ENCODE data around the gene B9D1.
A peak's percentile ranks its signal among the peaks of the same experiment; 100 is the strongest.

B9D1 gene

DNA sequence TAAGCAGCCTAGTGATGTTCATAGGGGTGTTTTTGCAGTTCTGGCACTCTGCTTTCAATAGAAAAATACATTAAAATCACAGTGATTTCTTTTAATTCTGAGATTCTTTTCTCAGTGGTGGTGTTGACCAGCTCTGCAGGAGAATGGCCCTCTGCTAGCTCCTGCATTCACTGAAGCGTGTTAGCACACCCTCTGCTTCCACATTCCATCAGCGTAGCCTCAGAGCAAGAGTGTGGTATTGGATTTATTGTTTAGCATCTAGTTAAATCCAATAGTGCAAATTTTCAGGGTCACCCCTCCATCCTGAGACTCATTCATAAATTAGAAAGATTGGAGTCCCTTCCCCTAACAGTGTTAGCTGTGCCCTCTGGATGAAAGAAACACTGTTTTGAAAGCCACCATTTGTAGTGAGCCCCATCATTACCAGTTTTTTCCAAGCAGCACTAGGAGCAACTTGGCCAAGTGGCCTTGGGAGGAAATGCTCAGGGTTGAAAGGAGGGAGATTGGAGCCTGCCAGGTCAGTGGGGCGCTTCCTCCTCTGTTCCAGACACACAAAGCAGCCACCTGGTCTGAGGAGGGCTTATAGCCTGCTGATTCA lies 45.7 kb downstream of the B9D1 start:
- no peaks in the 10 kb centered on the region for H3K36me3 Mint-ChIP-seq
- H3K4me1 Mint-ChIP-seq = no peaks in the 10 kb centered on the region
- H3K27ac Mint-ChIP-seq = no peak overlapping the region
- ATAC-seq (no peak), DNase-seq (ENCODE audit: low spot score in 2 of 2) (no peak)
- H3K4me3 Mint-ChIP-seq = no peak overlapping the region
- H3K9me3 Mint-ChIP-seq = no peaks in the 10 kb centered on the region

DNA sequence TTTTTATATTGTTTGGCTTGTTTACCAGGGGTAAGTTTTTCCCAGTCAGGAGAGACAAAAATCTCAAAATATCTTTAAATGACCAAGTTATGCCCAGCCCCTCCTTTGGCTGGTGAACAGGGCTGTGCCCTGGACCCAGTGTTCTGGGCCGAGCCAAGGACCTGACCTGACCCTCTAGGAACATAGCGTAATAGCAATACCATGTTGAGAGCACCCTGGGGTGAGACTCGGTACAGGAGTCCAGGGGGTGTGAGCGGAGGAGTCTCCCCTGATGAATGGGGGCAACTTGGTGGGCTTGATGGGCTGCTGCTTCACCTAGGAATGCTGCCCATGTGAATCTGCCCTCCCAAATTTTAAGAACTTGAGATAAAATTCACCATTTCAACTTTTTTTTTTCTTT lies 47.4 kb downstream of the B9D1 start:
- no peak for DNase-seq (ENCODE audit: low spot score in 2 of 2)
- H3K36me3 Mint-ChIP-seq = no peaks in the 10 kb centered on the region
- H3K4me3 Mint-ChIP-seq = no peak overlapping the region
- H3K27ac Mint-ChIP-seq = no peak overlapping the region
- H3K9me3 Mint-ChIP-seq = no peaks in the 10 kb centered on the region
- no peaks in the 10 kb centered on the region for H3K4me1 Mint-ChIP-seq
- ATAC-seq = no peak

DNA sequence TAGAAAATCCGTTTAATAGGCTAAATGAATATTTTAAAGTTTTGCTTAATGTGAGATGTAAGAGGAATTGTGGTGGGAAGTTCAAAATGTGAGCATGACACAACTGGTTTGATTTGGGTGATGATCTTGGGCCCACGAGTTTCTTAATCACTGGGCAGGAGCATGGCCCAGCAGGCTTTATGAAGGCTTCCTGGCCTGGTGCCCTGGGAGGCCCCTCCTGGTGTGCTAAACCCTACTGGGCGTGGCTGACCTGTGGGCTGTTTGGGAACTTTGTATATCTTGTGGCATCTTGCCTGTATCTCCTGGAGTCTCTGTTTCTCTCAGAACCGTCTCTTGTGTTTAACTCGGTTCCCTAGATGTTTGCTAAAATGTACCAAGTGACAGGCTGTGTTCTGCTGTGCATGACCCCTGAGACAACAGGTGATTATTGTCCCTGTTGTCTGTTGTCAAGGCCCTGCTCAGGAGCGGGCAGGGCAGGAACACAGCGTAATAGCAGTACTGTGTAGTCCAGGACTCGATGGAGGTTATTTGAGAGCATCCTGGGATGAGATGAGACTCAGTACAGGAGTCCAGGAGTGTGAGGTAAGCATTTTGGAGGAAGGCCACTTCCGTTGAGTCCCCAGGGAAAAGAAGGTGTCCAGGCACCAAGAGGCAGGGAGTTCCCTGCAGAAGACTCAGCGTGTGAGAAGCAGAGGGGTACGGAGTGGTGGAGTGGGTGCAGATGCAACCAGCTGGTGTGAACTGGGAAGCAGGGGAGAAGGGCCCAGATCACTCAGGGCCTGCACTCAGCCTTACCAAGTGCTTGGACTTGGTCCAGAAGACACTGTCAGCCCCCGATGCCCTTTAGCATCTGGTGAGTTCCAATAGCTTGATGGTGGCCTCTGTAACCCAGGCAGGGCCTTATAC lies 48.5 kb downstream of the B9D1 start:
- Mint-ChIP-seq H3K4me3 (no peak overlapping the region), H3K36me3 (no peaks in the 10 kb centered on the region), H3K9me3 (no peaks in the 10 kb centered on the region), H3K4me1 (no peaks in the 10 kb centered on the region), H3K27ac (peak overlapping the region; percentile 35)
- no peak for DNase-seq (ENCODE audit: low spot score in 2 of 2)
- no peak for ATAC-seq

DNA sequence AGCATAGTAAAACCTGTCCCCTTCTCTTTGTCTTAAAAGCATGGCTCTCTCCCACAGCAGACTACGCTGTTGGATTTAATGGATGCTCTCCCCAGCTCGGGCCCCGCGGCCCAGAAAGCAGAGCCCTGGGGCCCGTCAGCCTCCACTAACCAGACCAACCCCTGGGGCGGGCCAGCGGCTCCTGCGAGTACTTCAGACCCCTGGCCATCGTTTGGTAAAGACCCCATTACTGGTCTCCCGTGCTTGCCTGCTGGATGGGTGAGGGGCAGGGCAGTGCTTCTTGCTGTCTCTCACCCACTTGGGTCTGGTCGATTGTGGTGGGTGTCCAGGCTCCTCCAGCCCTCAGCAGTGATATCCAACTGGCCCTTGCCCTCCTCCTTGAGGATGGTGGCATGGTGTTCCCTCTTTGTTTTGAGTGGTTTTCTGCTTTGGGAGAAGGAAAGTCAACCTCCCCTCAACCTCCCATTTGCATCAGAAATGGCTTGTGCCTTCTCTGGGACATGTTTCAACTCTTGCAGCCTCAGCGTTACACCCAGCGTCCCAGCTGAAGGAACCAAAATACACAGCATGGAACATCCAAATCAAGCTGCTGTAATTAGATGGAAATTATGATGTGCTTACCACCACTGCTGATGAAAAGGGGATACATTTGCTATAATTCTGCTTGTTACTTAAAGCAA lies 49.3 kb downstream of the B9D1 start:
- no peaks in the 10 kb centered on the region for H3K4me1 Mint-ChIP-seq
- H3K9me3 Mint-ChIP-seq = no peaks in the 10 kb centered on the region
- H3K27ac Mint-ChIP-seq = no peak overlapping the region
- ATAC-seq (no peak), DNase-seq (ENCODE audit: low spot score in 2 of 2) (no peak)
- H3K36me3 Mint-ChIP-seq = no peaks in the 10 kb centered on the region
- H3K4me3 Mint-ChIP-seq = no peak overlapping the region

DNA sequence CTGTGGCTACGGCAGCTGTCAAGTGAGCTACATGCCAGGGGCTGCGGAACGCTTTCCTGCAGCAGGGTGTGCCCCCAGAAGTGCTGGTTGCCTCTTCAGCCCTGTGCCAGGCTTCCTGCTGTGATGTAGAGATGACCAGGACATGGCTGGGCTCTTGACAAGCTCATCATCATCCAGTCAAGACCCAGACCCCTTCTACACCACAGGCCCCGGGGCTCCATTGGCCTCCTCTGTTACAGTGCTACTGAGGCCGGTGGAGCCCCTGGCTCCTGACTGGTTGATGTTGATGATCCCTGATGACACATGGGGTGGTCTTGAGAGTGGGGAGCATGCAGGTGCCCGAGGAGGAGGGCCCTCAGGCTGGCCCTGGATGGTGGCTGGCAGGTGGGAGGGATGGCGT lies 50.1 kb downstream of the B9D1 start:
- DNase-seq (ENCODE audit: low spot score in 2 of 2) = no peak
- no peaks in the 10 kb centered on the region for H3K36me3 Mint-ChIP-seq
- no peak overlapping the region for H3K27ac Mint-ChIP-seq
- H3K4me3 Mint-ChIP-seq = no peak overlapping the region
- ATAC-seq = no peak
- H3K4me1 Mint-ChIP-seq = no peaks in the 10 kb centered on the region
- H3K9me3 Mint-ChIP-seq = no peaks in the 10 kb centered on the region

DNA sequence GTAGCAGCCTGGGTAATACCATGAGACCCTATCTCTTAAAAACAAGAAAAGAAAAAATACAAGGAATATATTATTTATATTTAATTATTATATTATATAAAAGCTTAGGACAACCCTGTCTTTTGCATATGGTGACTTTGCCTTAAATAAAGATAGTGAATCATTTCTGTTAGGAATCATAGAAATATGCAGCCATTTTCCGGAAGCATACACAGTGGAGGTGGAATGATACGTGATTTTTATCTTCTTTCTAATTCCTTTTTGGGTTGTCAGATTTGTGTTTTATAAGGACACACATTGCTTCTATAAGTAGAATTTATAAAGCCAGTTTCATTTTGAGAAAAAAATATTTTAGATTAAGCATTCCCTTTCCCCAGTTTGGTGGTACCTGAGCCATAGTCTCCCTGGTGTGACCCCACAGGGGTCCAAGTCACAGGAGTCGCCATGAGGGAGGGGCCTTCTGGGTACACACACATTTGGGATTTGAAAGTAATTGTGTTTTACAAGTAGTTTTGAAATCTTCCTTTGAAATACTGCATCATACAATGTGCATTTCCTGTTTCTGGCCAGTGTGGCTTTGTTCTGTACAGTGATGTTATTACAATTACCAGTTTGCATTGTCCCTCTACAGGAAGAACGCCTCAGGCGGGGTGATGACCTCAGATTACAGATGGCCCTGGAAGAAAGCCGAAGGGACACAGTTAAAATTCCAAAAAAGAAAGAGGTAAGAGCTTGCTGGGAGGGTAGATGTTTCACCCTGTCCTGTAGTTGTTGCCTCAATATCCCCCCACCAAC lies 50.9 kb downstream of the B9D1 start:
- H3K36me3 Mint-ChIP-seq = no peaks in the 10 kb centered on the region
- DNase-seq (ENCODE audit: low spot score in 2 of 2) = no peak
- H3K27ac Mint-ChIP-seq = no peak overlapping the region
- H3K9me3 Mint-ChIP-seq = no peaks in the 10 kb centered on the region
- H3K4me1 Mint-ChIP-seq = peaks cover 4% of the 10 kb centered on the region
- ATAC-seq = no peak
- no peak overlapping the region for H3K4me3 Mint-ChIP-seq

DNA sequence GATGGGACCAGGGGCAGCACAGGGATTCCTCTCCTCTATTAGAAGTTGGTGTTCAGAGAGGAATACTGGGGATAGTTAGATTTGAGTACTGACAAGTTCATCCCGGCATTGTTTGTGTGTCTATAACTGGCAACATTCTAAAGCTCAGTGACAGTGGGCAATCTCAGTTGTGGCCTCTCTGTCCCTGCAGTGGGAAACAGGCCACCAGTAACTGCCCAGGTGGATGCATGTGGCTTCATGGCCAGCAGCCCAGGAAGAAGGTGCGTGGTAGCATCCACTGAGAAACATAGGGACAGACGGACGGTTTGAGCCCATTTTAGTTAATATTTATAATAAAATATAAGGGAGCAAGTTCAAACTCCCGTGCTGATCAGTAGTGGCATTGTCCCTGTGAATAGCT lies 51.5 kb downstream of the B9D1 start:
- Mint-ChIP-seq H3K9me3 (no peaks in the 10 kb centered on the region), H3K4me1 (peaks cover 10% of the 10 kb centered on the region), H3K36me3 (no peaks in the 10 kb centered on the region), H3K4me3 (no peak overlapping the region), H3K27ac (no peak overlapping the region)
- ATAC-seq (no peak), DNase-seq (ENCODE audit: low spot score in 2 of 2) (no peak)

DNA sequence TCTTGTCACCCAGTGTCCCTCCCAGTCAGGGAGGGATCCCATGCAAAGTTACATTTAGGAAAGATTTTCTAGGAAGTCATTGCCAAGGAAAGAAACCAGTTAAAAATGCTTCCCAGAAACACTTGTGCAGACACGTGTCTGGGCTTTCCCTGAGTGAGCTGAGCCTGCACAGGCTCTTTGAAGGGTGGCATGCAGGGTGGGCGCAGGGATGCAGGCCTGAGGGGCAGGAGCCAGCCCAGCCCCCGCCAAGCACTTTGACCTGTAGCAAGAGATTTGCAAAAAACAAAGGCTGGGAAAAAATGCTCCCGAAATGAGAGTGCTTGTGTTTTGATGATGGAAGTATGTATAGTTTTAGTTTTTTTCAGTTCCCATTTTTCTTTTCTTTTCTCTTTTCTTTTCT lies 52.4 kb downstream of the B9D1 start:
- Mint-ChIP-seq H3K36me3 (no peaks in the 10 kb centered on the region), H3K4me1 (peaks cover 18% of the 10 kb centered on the region), H3K9me3 (no peaks in the 10 kb centered on the region), H3K27ac (no peak overlapping the region), H3K4me3 (no peak overlapping the region)
- no peak for ATAC-seq
- DNase-seq (ENCODE audit: low spot score in 2 of 2) = no peak

DNA sequence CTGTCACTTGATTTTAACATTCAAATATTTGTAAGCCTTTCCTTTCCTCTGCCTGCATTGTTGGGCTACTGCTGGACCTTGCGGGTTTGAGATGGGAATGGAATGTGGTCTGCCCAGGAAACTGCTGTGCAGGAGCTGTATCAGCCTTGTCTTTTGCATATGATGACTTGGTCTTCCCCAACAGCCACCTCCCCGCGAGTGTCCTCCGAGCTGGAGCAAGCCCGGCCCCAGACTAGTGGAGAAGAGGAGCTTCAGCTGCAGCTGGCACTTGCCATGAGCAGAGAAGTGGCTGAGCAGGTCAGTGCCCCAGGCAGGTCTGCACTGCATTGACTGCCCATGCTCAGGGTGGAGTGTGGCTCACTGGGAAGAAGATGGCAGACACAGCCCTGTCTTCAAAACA lies 52.8 kb downstream of the B9D1 start:
- H3K36me3 Mint-ChIP-seq = no peaks in the 10 kb centered on the region
- ATAC-seq = no peak
- DNase-seq (ENCODE audit: low spot score in 2 of 2) = no peak

DNA sequence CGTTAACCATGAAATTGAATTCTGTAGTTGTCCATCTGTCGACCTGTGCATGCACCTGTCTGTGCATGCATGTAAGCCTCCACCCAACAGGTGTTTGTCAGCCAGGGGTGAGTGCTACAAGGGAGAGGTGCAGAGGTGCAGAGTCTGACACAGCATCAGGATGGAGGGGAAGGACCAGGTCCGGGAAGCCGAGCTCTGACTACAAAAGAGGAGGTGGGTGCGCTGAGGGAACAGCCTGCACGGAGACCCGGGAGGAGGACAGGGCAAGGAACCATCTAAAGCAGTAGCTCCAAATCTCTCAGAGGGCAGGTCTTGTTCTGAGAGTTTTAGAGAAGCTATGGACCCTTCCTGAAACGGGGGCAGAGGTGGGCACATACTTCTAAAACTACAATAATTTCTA lies 54.1 kb downstream of the B9D1 start:
- ATAC-seq (no peak), DNase-seq (ENCODE audit: low spot score in 2 of 2) (no peak)
- Mint-ChIP-seq H3K36me3 (no peaks in the 10 kb centered on the region), H3K4me1 (peaks cover 18% of the 10 kb centered on the region), H3K4me3 (no peak overlapping the region), H3K27ac (no peak overlapping the region), H3K9me3 (no peaks in the 10 kb centered on the region)

More for the DNA sequence above, 52.8 kb downstream of the B9D1 start:
- no peak overlapping the region for H3K4me3 Mint-ChIP-seq
- no peak overlapping the region for H3K27ac Mint-ChIP-seq
- peaks cover 18% of the 10 kb centered on the region for H3K4me1 Mint-ChIP-seq
- no peaks in the 10 kb centered on the region for H3K9me3 Mint-ChIP-seq

DNA sequence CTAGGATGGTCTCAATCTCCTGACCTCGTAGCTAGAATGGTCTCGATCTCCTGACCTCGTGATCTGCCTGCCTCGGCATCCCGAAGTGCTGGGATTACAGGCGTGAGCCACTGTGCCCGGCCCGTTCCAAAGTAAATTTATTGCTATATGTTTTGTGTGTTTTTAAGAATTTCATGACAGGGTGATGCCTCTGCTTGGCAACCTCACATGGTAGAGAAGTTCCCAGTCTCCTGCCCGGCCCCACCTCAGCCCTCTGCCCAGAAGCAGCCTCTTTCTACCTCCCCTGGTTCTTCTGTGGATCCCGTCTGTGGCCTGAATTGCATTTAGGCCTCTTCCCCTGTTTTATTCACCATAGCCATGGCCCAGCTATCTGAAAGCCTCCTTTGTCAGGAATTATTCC lies 55.0 kb downstream of the B9D1 start:
- H3K27ac Mint-ChIP-seq = no peak overlapping the region
- H3K4me1 Mint-ChIP-seq = peaks cover 18% of the 10 kb centered on the region
- DNase-seq (ENCODE audit: low spot score in 2 of 2) = no peak

DNA sequence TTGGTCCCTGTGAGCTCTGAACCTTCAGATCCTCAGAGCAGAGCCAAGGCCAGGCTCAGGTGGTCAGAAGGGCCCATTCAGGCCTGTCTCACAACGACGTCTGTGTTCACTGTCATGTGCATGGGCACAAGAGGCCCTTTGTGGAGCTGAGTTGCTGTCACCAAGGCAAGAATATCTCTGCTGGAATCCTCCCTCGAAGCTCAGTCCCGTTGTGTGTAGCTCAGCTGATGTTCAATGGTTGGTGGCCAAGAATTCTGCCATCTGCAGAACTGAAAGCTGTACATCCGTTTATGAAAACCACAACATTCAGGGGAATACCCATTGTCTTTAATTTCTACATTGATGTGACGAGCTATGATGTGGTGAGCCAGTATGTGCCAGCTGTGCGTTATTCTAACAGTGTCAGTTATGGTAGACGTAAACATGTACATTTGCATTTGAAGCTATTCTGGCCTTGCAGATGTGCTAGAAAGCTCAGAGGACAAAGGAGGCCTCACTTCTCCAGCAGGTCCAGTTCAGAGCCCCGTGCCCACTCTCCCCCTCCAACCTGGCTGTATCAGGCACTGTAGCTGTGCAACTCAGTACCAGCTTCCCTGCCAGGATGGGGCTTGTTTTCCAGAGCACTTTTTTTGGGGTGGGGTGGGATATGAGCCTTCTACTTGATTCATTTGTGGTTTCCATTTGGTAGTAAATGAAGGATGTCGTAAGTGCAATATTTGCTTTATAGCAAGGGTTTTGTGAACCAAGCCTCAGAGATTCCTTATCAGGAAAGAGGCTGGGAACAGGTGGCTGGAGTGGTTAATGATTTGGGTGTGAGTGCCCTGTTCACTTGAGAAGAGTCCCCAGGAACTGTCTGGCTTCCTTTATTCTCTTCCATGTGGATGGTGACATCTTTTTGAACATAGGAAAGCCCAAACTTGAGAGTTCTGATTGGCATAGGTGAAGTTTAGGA lies 56.1 kb downstream of the B9D1 start:
- Mint-ChIP-seq H3K27ac (no peak overlapping the region), H3K36me3 (no peaks in the 10 kb centered on the region), H3K9me3 (no peaks in the 10 kb centered on the region), H3K4me3 (no peak overlapping the region), H3K4me1 (peaks cover 18% of the 10 kb centered on the region)
- peak; percentile 93 for ATAC-seq
- no peak for DNase-seq (ENCODE audit: low spot score in 2 of 2)

More for the DNA sequence above, 55.0 kb downstream of the B9D1 start:
- Mint-ChIP-seq H3K36me3 (no peaks in the 10 kb centered on the region), H3K9me3 (no peaks in the 10 kb centered on the region), H3K4me3 (no peak overlapping the region)
- ATAC-seq = no peak

DNA sequence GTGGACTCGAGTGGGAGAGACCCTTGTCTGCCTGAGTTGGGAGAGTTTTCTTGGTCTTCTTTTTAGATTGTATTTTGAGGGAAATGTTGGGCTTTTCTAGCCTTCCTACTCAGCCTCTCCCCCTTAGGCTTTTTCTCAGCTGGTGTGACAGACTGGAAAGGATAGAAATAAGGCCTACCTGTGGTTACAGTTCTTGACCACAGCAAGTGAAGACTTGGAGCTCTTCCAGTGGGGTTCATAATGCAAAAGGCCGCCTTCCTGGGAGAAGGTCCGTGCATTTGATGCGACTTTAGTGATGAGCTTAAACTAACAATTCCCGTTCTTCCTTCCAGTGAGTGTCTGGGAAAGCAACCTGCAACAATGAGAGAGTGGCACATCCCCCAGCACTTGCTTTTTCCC lies 56.8 kb downstream of the B9D1 start:
- no peaks in the 10 kb centered on the region for H3K36me3 Mint-ChIP-seq
- DNase-seq (ENCODE audit: low spot score in 2 of 2) = no peak
- H3K9me3 Mint-ChIP-seq = no peaks in the 10 kb centered on the region
- peak overlapping the region; percentile 20 for H3K27ac Mint-ChIP-seq
- no peak overlapping the region for H3K4me3 Mint-ChIP-seq
- H3K4me1 Mint-ChIP-seq = peaks cover 18% of the 10 kb centered on the region
- ATAC-seq = no peak

DNA sequence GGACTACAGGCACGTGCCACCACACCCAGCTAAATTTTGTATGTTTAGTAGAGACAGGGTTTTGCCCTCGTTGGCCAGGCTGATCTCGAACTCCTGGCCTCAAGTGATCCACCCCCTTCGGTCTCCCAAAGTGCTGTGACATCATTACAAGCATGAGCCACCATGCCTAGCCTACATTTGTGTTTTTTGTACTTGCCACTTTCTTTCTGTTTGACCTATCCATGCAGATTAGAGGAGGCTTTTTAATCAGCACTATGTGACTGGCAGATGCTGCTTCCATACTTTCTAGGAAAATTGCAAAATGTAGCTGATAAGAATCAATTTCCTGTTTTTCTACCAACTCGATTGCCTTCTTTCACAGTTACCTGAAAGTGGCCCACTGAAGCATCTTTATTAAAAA lies 57.3 kb downstream of the B9D1 start:
- H3K4me1 Mint-ChIP-seq = peaks cover 18% of the 10 kb centered on the region
- no peaks in the 10 kb centered on the region for H3K36me3 Mint-ChIP-seq
- H3K27ac Mint-ChIP-seq = peak overlapping the region; percentile 20
- ATAC-seq = no peak
- DNase-seq (ENCODE audit: low spot score in 2 of 2) = no peak
- H3K9me3 Mint-ChIP-seq = no peaks in the 10 kb centered on the region
- no peak overlapping the region for H3K4me3 Mint-ChIP-seq
